Tibial nerve (tissue), 3 donors: ENCODE measurements around the gene TMEM272.

Experiments
- CTCF ChIP-seq, 5 experiments: fragments of 200-600 bp in 3 of 5; fragments of 450-650 bp in 2 of 5; sonication (generic) in 3 of 5; IDR thresholded peaks; one replicate each; pipeline ENCODE4 v1.5.1; 2016 to 2019; ENCODE audit warnings: antibody characterized with exemption in 5 of 5, mild to moderate bottlenecking in 3 of 5, moderate library complexity in 2 of 5
- POLR2A ChIP-seq, 2 donors: fragments of 450-650 bp; IDR thresholded peaks; one replicate each; pipeline ENCODE4 v1.6.1; 2017; ENCODE audit warnings: antibody characterized with exemption in 2 of 2, mild to moderate bottlenecking in 2 of 2, moderate library complexity in 2 of 2

GRCh38 chr13:51839711-51840540, 5.1 kb downstream of the TMEM272 start:
- TF ChIP-seq CTCF (IDR thresholded peaks at IDR 0.05) (no peak), POLR2A (IDR thresholded peaks at IDR 0.05) (no peak)
